Left lung (tissue), 10 donors: ENCODE measurements around the gene PRKCQ. TPM values are rescaled to one million over a fixed set of nuclear protein-coding genes. Genes with fewer than 3 reads are reported as not detected.

Experiments used
- ATAC-seq: fragments of 200-7000 bp; cut with Tn5 transposase; one replicate; pipeline ENCODE4 v1.9.1; 2020; ENCODE audit warnings: moderate library complexity
- DNase-seq, 4 donors: peaks; one replicate each; pipeline ENCODE4 v3.0.0-alpha.2; 2013 to 2020
- H3K27ac ChIP-seq, 2 donors: fragments of 200-600 bp; sonication (generic) in 1 of 2; one replicate each; pipeline versions ENCODE4 v1.5.0 to v1.8.0; 2020 to 2021
- H3K27me3 ChIP-seq, 2 donors: fragments of 200-600 bp; sonication (generic) in 1 of 2; one replicate each; pipeline versions ENCODE4 v1.5.0 to v1.8.0; 2020 to 2021
- H3K36me3 ChIP-seq, 2 donors: fragments of 200-600 bp; sonication (generic) in 1 of 2; one replicate each; pipeline versions ENCODE4 v1.5.0 to v1.8.0; 2020 to 2021
- H3K4me1 ChIP-seq, 2 donors: fragments of 200-600 bp; one replicate each; pipeline ENCODE4 v1.8.0; 2021
- H3K4me3 ChIP-seq, 2 donors: fragments of 200-600 bp; sonication (generic) in 1 of 2; one replicate each; pipeline versions ENCODE4 v1.5.0 to v1.8.0; 2020 to 2021; ENCODE audit warnings: mild to moderate bottlenecking in 1 of 2
- H3K9me3 ChIP-seq, 2 donors: fragments of 200-600 bp; sonication (generic) in 1 of 2; one replicate each; pipeline versions ENCODE4 v1.5.0 to v1.8.0; 2020 to 2021
- intact Hi-C, 2 donors: fragments of 100-400 bp; cut with DNase I; formaldehyde crosslinking; loops; one replicate each; pipeline versions ENCODE4 v1.11.2 to v1.14.2; 2022
- polyA plus RNA-seq, 6 donors: library from polyadenylated mRNA; unstranded; fragments of 120-200 nt; gene quantifications; one replicate each; pipeline ENCODE4 v1.2.1, GENCODE V29; 2013; ENCODE audit not compliant: insufficient read length in 6 of 6
- total RNA-seq, 2 donors: library from RNA; stranded (reverse); fragmentation: NEBNext Ultra II Directional; extraction: Animal tissue kit (Norgen Biotek cat#: 25700); gene quantifications; one replicate each; pipeline ENCODE4 v1.2.1, GENCODE V29; 2021
- TF ChIP-seq, protein P1 (sequence below), 2 donors: fragments of 200-600 bp; sonication (generic) in 1 of 2; IDR thresholded peaks; one replicate each; pipeline versions ENCODE4 v1.5.0 to v1.8.0; 2021; ENCODE audit warnings: antibody characterized with exemption in 2 of 2
- donor health status: DM: no; HTN: yes; CAD: no.
- donor health status: DM: no; HTN: no; CAD: no.

PRKCQ gene
- total and polyA plus RNA-seq, 8 donors: 5.5 to 7.3 (median 6.4) TPM

DNA sequence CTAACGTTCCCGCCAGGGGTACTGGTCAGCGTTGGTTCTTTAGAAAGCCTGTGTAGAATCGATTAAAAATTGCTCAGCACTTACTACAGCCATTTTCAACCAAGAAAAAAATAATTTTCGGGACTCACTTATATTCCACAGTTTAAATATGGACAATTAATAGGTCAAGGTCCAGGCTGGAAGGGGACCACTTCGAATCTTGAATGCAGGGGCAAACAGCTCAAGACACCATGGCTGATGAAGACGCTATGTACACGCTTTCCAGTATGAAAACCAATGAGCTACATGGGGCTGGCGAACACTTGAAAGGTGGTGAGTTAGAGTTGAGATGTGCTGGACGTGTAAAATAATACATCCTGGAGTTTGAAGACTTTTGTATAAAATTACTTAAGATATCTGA is 87.2 kb downstream of the PRKCQ start:
- H3K27ac ChIP-seq: no peak overlapping the region
- no peak overlapping the region for H3K4me3 ChIP-seq
- TF ChIP-seq, protein P1, sequence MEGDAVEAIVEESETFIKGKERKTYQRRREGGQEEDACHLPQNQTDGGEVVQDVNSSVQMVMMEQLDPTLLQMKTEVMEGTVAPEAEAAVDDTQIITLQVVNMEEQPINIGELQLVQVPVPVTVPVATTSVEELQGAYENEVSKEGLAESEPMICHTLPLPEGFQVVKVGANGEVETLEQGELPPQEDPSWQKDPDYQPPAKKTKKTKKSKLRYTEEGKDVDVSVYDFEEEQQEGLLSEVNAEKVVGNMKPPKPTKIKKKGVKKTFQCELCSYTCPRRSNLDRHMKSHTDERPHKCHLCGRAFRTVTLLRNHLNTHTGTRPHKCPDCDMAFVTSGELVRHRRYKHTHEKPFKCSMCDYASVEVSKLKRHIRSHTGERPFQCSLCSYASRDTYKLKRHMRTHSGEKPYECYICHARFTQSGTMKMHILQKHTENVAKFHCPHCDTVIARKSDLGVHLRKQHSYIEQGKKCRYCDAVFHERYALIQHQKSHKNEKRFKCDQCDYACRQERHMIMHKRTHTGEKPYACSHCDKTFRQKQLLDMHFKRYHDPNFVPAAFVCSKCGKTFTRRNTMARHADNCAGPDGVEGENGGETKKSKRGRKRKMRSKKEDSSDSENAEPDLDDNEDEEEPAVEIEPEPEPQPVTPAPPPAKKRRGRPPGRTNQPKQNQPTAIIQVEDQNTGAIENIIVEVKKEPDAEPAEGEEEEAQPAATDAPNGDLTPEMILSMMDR (IDR thresholded peaks at IDR 0.05): no peak
- H3K9me3 ChIP-seq: no peaks in the 10 kb centered on the region
- intact Hi-C loops: no loop called here
- no peaks in the 10 kb centered on the region for H3K27me3 ChIP-seq
- H3K36me3 ChIP-seq: no peaks in the 10 kb centered on the region
- H3K4me1 ChIP-seq: peaks cover 0 to 8% of the 10 kb centered on the region in 2 donors
- DNase-seq (no peak), ATAC-seq (no peak)

DNA sequence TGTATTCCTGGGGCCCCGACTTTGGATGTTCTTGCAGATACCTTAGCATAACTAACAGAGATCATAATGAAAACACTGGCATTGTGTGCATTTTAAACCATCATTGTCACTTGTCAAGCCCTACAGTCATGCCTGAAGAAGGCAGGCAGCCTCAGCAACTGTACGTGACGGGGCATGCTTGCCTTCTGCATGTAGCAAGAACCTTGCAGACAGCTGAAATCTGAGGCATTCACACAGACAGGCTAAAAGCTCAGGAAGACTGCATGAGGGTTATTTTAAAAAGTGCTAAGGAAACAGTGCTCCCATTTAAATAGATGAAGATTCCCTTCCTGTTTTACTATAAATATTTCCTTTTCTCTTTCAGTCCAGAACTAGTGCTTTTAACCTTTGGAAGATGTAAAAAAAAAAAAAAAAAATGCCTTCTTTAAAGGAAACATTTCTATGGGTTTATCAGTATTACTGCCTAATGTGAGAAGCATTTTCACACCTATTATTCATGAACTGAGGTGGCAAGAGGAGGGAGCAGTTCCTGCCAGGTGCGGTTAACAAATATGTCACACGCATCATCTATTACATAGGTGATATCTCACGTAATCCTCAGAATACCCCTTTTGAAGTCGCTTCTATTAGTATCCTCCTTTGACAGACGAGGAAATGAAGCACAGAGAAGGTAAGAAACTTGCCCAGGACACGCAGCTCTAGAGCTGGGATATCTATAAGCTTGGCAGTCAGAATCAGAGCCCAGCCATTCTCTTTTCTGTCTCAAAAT is 88.1 kb downstream of the PRKCQ start:
- no peak for DNase-seq
- H3K9me3 ChIP-seq: no peaks in the 10 kb centered on the region
- H3K27ac ChIP-seq: no peak overlapping the region
- TF ChIP-seq, protein P1 (IDR thresholded peaks at IDR 0.05): no peak
- no peak overlapping the region for H3K4me3 ChIP-seq
- intact Hi-C loops: no loop called here
- no peaks in the 10 kb centered on the region for H3K27me3 ChIP-seq
- no peaks in the 10 kb centered on the region for H3K36me3 ChIP-seq
- peaks cover 0 to 7% of the 10 kb centered on the region in 2 donors for H3K4me1 ChIP-seq
- ATAC-seq: no peak

DNA sequence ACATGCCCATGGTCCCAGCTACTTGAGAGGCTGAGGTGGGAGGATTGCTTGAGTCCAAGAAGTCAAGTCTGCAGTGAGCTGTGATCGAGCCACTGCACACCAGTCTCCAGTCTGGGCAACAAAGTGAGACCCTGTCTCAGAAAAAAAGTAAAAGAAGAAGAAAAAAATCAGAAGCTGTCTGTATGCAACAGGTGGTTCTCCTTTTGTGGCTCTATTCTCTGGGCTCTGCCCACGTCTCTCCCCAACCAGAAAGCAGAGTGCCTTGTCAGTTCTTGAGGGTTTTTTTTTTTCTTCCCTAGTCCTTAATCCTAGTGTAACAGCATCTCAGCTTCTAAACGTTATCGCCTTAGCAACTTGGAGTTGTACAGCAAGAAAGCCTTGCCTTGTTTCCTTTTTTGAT is 89.5 kb downstream of the PRKCQ start:
- Histone ChIP-seq H3K4me1 (peaks cover 0 to 6% of the 10 kb centered on the region in 2 donors), H3K4me3 (no peak overlapping the region), H3K36me3 (peaks cover 0 to 4% of the 10 kb centered on the region in 2 donors), H3K27me3 (no peaks in the 10 kb centered on the region), H3K27ac (no peak overlapping the region), H3K9me3 (no peaks in the 10 kb centered on the region)
- intact Hi-C loops: no loop called here
- ATAC-seq: no peak
- TF ChIP-seq, protein P1 (IDR thresholded peaks at IDR 0.05): no peak
- no peak for DNase-seq

DNA sequence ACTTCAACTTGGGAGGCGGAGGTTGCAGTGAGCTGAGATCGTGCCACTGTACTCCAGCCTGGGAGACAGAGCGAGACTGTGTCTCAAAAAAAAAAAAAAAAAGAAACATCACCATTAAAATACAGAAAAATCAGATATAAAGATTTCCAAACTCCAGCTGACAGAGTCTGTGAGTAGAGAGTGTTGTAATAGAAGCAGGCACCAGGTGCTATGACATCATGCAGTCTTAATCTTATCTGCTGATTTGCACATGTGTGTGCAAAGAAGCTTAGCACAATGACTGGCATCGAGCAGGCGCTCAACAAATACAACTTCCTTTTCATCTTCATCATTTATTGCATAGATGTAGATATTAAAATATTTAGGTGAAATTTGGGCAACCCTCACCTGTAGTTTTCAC is 92.2 kb downstream of the PRKCQ start:
- no peak overlapping the region for H3K4me3 ChIP-seq
- TF ChIP-seq, protein P1 (IDR thresholded peaks at IDR 0.05): no peak
- ATAC-seq: no peak
- H3K27ac ChIP-seq: no peak overlapping the region
- DNase-seq: no peak
- intact Hi-C loops: no loop called here
- H3K9me3 ChIP-seq: no peaks in the 10 kb centered on the region
- H3K27me3 ChIP-seq: no peaks in the 10 kb centered on the region
- H3K36me3 ChIP-seq: peaks cover 0 to 4% of the 10 kb centered on the region in 2 donors
- no peaks in the 10 kb centered on the region for H3K4me1 ChIP-seq

DNA sequence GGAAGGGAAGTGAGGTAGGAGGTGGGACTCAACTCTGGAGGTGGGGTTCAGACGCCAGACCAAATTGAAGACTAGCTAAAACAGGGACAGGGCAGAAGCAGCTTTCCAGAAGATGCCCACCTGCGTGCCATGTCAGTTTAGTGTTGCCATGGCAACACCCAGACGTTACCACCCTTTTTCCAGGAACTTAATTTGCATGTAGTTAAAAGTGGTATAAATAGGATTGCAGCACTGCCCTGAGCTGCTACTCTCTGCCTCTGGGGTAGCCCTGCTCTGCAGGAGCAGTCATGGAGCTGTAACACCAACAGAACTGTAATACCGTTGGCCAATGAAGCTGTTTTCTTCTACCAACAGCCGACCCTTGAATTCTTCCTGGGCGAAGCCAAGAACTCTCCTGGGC is 93.8 kb downstream of the PRKCQ start:
- Histone ChIP-seq H3K36me3 (peaks cover 0 to 4% of the 10 kb centered on the region in 2 donors), H3K27me3 (no peaks in the 10 kb centered on the region), H3K4me1 (no peaks in the 10 kb centered on the region), H3K4me3 (no peak overlapping the region), H3K9me3 (no peaks in the 10 kb centered on the region), H3K27ac (no peak overlapping the region)
- intact Hi-C loops: no loop called here
- no peak for ATAC-seq
- no peak for DNase-seq
- TF ChIP-seq, protein P1 (IDR thresholded peaks at IDR 0.05): no peak
